Body of pancreas (tissue), 4 donors: ENCODE results near the gene AP1G1. TPM values are rescaled to one million over a fixed set of nuclear protein-coding genes. Genes with fewer than 3 reads are reported as not detected.
"Not testable (repeated sequence)": the region's sequence is repeated elsewhere in the genome, so short reads cannot be mapped to it uniquely, and the experiment has no call there.

Source experiments
- ATAC-seq: fragments of 150-250 bp; one replicate; pipeline ENCODE4 v1.9.1; 2016
- DNase-seq, 4 donors: peaks; one replicate each; pipeline ENCODE4 v3.0.0-alpha.2; 2019
- H3K27ac ChIP-seq, 4 donors: fragments of 200-600 bp; sonication (generic); 1 replicate in 3 of 4; 2 replicates in 1 of 4; pipeline versions ENCODE4 v1.5.1 to v1.6.1; 2016 to 2019; ENCODE audit warnings: mild to moderate bottlenecking in 1 of 4, mixed read lengths in 1 of 4, moderate library complexity in 1 of 4
- H3K27me3 ChIP-seq, 2 donors: fragments of 200-600 bp; sonication (generic); one replicate each; pipeline ENCODE4 v1.6.0; 2016; ENCODE audit warnings: mild to moderate bottlenecking in 1 of 2
- H3K36me3 ChIP-seq, 2 donors: fragments of 200-600 bp; sonication (generic); replicated peaks in 1 of 2; 2 replicates each; pipeline ENCODE4 v1.5.1; 2016; ENCODE audit warnings: low read depth in 2 of 2; ENCODE audit not compliant: insufficient read depth in 1 of 2
- H3K4me1 ChIP-seq: fragments of 200-600 bp; sonication (generic); one replicate; pipeline ENCODE4 v1.6.0; 2016
- H3K4me3 ChIP-seq, 2 donors: fragments of 200-600 bp; sonication (generic); 1 replicate in 1 of 2; 2 replicates in 1 of 2; pipeline ENCODE4 v1.5.1; 2016 to 2019
- H3K9me3 ChIP-seq, 3 donors: fragments of 200-600 bp; sonication (generic); 1 replicate in 2 of 3; 2 replicates in 1 of 3; pipeline ENCODE4 v1.5.1; 2016
- CTCF ChIP-seq, 7 experiments: fragments of 450-650 bp in 4 of 7; fragments of 200-600 bp in 3 of 7; sonication (generic) in 3 of 7; IDR thresholded peaks; one replicate each; pipeline ENCODE4 v1.5.1; 2016 to 2019; ENCODE audit warnings: antibody characterized with exemption in 7 of 7
- POLR2A ChIP-seq, 3 donors: fragments of 450-650 bp; IDR thresholded peaks; one replicate each; pipeline ENCODE4 v1.6.1; 2016; ENCODE audit warnings: antibody characterized with exemption in 3 of 3, mild to moderate bottlenecking in 2 of 3
- WGBS, 2 donors: methylation state at CpG; one replicate each; pipeline ENCODE4 v1.1.5; 2017; 5-methylcytosine and 5-hydroxymethylcytosine counted together
- intact Hi-C: fragments of 100-400 bp; cut with DNase I; formaldehyde crosslinking; loops from one replicate; pipeline ENCODE4 v1.15.1; 2023
- small RNA-seq: library from RNA; depleted of rRNA; stranded (forward); fragments of <200 nt; gene quantifications from one replicate; pipeline ENCODE3, GENCODE V24; 2016
- total RNA-seq, 2 donors: library from RNA; depleted of rRNA; stranded (reverse); fragments of >200 nt; gene quantifications; one replicate each; pipeline ENCODE4 v1.1.0, GENCODE V29; 2016

The AP1G1 gene
- total RNA-seq, 2 donors from 2014 or later = 58.1 to 84.7 TPM

GRCh38 chr16:71693164-71693563 is 115.5 kb downstream of the AP1G1 start:
- 96 to 100% methylated on average over 5 of the region's 5 CpGs for WGBS, 2 donors
- no peaks in the 10 kb centered on the region for H3K9me3 ChIP-seq

DNA sequence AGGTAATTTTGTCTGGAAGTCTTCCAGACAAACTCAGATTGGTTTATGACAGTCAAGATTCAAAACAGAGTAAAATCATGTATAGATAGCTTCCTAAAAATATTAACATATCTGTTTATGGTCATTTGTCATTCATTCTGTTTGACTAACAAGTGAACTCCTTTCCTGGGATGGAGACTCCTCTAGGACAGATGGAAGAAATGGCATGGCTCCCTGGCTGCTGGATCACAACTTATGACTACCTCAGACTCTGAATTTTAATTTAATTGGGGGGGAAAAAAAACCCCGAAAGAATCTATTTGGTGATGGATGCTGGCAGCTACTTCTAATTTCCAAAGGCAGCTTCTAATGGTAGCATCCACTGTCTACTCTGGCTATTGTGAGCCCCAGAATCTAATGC is 118.7 kb downstream of the AP1G1 start:
- ATAC-seq = no peak
- no peaks in the 10 kb centered on the region for H3K27me3 ChIP-seq
- H3K9me3 ChIP-seq = no peaks in the 10 kb centered on the region
- no peak overlapping the region for H3K27ac ChIP-seq
- no peak for DNase-seq
- intact Hi-C loops = no loop called here
- no peaks in the 10 kb centered on the region for H3K4me1 ChIP-seq
- H3K36me3 ChIP-seq = peaks cover 0 to 3% of the 10 kb centered on the region in 2 donors
- TF ChIP-seq CTCF (IDR thresholded peaks at IDR 0.05) (no peak), POLR2A (IDR thresholded peaks at IDR 0.05) (no peak)
- H3K4me3 ChIP-seq = no peak overlapping the region
- WGBS, 2 donors = 0 to 55% methylated on average over 1 of the region's 1 CpG

More at GRCh38 chr16:71693164-71693563, 115.5 kb downstream of the AP1G1 start:
- Histone ChIP-seq H3K27ac (no peak overlapping the region), H3K27me3 (no peaks in the 10 kb centered on the region), H3K4me3 (no peak overlapping the region), H3K36me3 (peaks cover 0 to 3% of the 10 kb centered on the region in 2 donors), H3K4me1 (no peaks in the 10 kb centered on the region)
- DNase-seq (no peak), ATAC-seq (no peak)
- intact Hi-C loops = no loop called here
- no peak for TF ChIP-seq CTCF (IDR thresholded peaks at IDR 0.05)
- no peak for TF ChIP-seq POLR2A (IDR thresholded peaks at IDR 0.05)

DNA sequence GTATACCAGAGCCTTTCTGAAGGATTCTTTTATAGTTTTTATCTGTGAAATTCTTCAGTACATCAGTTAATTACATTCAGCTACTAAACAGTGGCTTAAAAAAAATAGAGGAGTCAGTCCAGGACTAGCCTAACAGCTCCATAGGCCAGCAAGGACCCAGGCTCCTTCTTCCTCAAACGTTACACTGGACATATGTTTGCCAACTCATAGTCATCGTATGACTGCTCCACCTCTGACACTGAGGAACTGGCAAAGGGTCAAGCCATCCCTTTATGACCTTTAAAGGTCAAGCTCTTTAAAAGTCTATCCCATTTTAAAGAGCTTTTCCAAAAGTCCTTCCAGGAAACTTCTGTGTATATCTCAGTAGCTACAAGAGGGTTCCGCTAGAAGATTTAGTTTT is 120.8 kb downstream of the AP1G1 start:
- H3K4me3 ChIP-seq = no peak overlapping the region
- no peak for ATAC-seq
- no peaks in the 10 kb centered on the region for H3K27me3 ChIP-seq
- intact Hi-C loops = no loop called here
- WGBS, 2 donors = 70 to 81% methylated on average over 3 of the region's 3 CpGs
- no peak for TF ChIP-seq CTCF (IDR thresholded peaks at IDR 0.05)
- no peak for TF ChIP-seq POLR2A (IDR thresholded peaks at IDR 0.05)
- H3K36me3 ChIP-seq = peaks cover 0 to 3% of the 10 kb centered on the region in 2 donors
- no peak for DNase-seq
- H3K4me1 ChIP-seq = no peaks in the 10 kb centered on the region
- no peak overlapping the region for H3K27ac ChIP-seq
- no peaks in the 10 kb centered on the region for H3K9me3 ChIP-seq

- H3K27ac ChIP-seq, intact Hi-C loops, H3K27me3 ChIP-seq, H3K4me1 ChIP-seq, H3K9me3 ChIP-seq, ATAC-seq, DNase-seq, H3K36me3 ChIP-seq, H3K4me3 ChIP-seq: not testable (repeated sequence)
- WGBS, 2 donors = 93 to 94% methylated on average over 12 of the region's 12 CpGs
Measured at GRCh38 chr16:71684280-71684679, 124.4 kb downstream of the AP1G1 start.

DNA sequence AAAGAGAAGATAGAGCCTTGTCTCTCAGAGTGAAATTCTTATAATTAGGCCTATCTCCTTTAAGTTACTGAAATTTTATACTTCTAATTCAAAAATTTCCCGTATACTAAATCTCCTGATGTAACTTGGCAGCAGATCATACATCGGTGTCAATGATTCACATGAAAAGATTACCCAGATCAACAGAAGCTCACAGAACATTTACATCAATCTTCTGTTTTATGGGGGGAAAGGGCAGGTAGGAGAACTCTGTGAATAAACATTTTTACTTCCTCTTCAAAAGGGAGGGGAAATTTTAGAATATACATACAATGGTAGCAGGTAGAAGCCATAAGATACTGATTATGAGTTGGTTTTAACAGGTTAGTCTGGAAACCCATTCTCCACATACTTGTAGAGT is 127.3 kb downstream of the AP1G1 start:
- DNase-seq = no peak
- no peak overlapping the region for H3K27ac ChIP-seq
- no peaks in the 10 kb centered on the region for H3K9me3 ChIP-seq
- intact Hi-C loops = no loop called here
- TF ChIP-seq CTCF (IDR thresholded peaks at IDR 0.05) (no peak), POLR2A (IDR thresholded peaks at IDR 0.05) (no peak)
- no peak overlapping the region for H3K4me3 ChIP-seq
- H3K27me3 ChIP-seq = no peaks in the 10 kb centered on the region
- no peaks in the 10 kb centered on the region for H3K36me3 ChIP-seq
- peaks cover 4% of the 10 kb centered on the region for H3K4me1 ChIP-seq
- WGBS, 2 donors = 38 to 50% methylated on average over 2 of the region's 2 CpGs
- no peak for ATAC-seq

Small RNAs within 50 kb of the gene (small RNA-seq; reads per million reads assigned to genes)
- not detected for gene AC010653.3
- not detected for gene SNORA70D
- gene SNORD71 = 19,171 reads per million, percentile 100 among the genes with 10 or more reads in this experiment

Other genes starting within 250 kb of the AP1G1 start
- not detected for gene TAT, start 231.7 kb downstream of the AP1G1 start, total RNA-seq
- 10 to 100 TPM; 14.5 to 58.7 TPM for gene MARVELD3, start 182.7 kb downstream of the AP1G1 start, total RNA-seq
- 1 to 10 TPM; 4.2 to 5.9 TPM for gene PHLPP2, start 84.1 kb downstream of the AP1G1 start, total RNA-seq
- gene ATXN1L, start 37.1 kb upstream of the AP1G1 start, total RNA-seq = 10 to 100 TPM; 14.5 to 16.2 TPM
- gene ZNF821, start 75.3 kb upstream of the AP1G1 start, total RNA-seq = 1 to 10 TPM; 8.6 to 8.9 TPM
- 10 to 100 TPM; 60.3 to 82.8 TPM for gene IST1, start 86.7 kb upstream of the AP1G1 start, total RNA-seq
- not detected for gene PKD1L3, start 191.6 kb upstream of the AP1G1 start, total RNA-seq
- 1 to 10 TPM; 4.4 to 5.3 TPM for gene DHODH, start 199.9 kb upstream of the AP1G1 start, total RNA-seq
- 10 to 100 TPM in 1 of 2 donors, 1 to 10 TPM in 1; 3.6 to 15.5 TPM for gene HP, start 245.7 kb upstream of the AP1G1 start, total RNA-seq